Calu3 (cell line): ENCODE results near the gene PKIG. TPM values are rescaled to one million over a fixed set of nuclear protein-coding genes. Genes with fewer than 3 reads are reported as not detected.

ENCODE experiments used
- BruUV-seq: library from RNA; stranded (reverse); fragments of 400-500 nt; replicated peaks from 2 replicates; lab custom pipeline; 2021; lab: Mats Ljungman, UMichigan
- CTCF ChIA-PET: fragments of 300-600 bp; sonication (Branson Sonifier 250); formaldehyde crosslinking; loops from one replicate; lab custom pipeline; 2022; ENCODE audit warnings: antibody characterized with exemption; lab: Charles Lee
- DNase-seq: peaks from one replicate; pipeline ENCODE4 v3.0.0; 2022
- H3K27ac Mint-ChIP-seq: one replicate; pipeline ENCODE4 v1.8.0; 2022; ENCODE audit warnings: mixed read lengths; ENCODE audit not compliant: unreplicated experiment
- H3K27me3 Mint-ChIP-seq: one replicate; pipeline ENCODE4 v1.8.0; 2022; ENCODE audit warnings: mixed read lengths; ENCODE audit not compliant: unreplicated experiment
- H3K36me3 Mint-ChIP-seq: one replicate; pipeline ENCODE4 v1.8.0; 2022; ENCODE audit warnings: mild to moderate bottlenecking, moderate library complexity, mixed read lengths; ENCODE audit not compliant: insufficient read depth, unreplicated experiment
- H3K4me1 Mint-ChIP-seq: one replicate; pipeline ENCODE4 v1.8.0; 2022; ENCODE audit warnings: mild to moderate bottlenecking, low read depth, mixed read lengths; ENCODE audit not compliant: unreplicated experiment
- H3K4me3 Mint-ChIP-seq: one replicate; pipeline ENCODE4 v1.8.0; 2022; ENCODE audit warnings: mild to moderate bottlenecking, low read depth, moderate library complexity, mixed read lengths; ENCODE audit not compliant: unreplicated experiment
- H3K9me3 Mint-ChIP-seq: one replicate; pipeline ENCODE4 v1.8.0; 2022; ENCODE audit warnings: low read depth, mixed read lengths; ENCODE audit not compliant: unreplicated experiment
- intact Hi-C: fragments of 100-400 bp; cut with micrococcal nuclease; formaldehyde crosslinking; loops from one replicate; pipeline ENCODE4 v1.10.0; 2022; ENCODE audit not compliant: unreplicated experiment
- total RNA-seq: library from RNA; stranded (reverse); gene quantifications from 2 replicates; pipeline ENCODE4 v1.2.3, GENCODE V29; 2022
- TF ChIP-seq, protein P1 (sequence below): fragments of 200-600 bp; IDR thresholded peaks from one replicate; pipeline ENCODE4 v1.8.0; 2022; ENCODE audit warnings: antibody characterized with exemption; ENCODE audit not compliant: unreplicated experiment

Gene PKIG
- total RNA-seq, 1 experiment from 2014 or later, result 6.6 TPM

GRCh38 chr20:44552050-44552449 is 30.3 kb upstream of the PKIG start:
- BruUV-seq, result no TSS peak
- H3K4me1 Mint-ChIP-seq, result no peaks in the 10 kb centered on the region
- no peak overlapping the region for H3K27ac Mint-ChIP-seq
- intact Hi-C loops, result no loop called here
- H3K4me3 Mint-ChIP-seq, result no peak overlapping the region
- TF ChIP-seq, protein P1, sequence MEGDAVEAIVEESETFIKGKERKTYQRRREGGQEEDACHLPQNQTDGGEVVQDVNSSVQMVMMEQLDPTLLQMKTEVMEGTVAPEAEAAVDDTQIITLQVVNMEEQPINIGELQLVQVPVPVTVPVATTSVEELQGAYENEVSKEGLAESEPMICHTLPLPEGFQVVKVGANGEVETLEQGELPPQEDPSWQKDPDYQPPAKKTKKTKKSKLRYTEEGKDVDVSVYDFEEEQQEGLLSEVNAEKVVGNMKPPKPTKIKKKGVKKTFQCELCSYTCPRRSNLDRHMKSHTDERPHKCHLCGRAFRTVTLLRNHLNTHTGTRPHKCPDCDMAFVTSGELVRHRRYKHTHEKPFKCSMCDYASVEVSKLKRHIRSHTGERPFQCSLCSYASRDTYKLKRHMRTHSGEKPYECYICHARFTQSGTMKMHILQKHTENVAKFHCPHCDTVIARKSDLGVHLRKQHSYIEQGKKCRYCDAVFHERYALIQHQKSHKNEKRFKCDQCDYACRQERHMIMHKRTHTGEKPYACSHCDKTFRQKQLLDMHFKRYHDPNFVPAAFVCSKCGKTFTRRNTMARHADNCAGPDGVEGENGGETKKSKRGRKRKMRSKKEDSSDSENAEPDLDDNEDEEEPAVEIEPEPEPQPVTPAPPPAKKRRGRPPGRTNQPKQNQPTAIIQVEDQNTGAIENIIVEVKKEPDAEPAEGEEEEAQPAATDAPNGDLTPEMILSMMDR, result no peak
- CTCF ChIA-PET, result interaction anchor here (2.4 kb wide), 1 partner anchor 9 kb away, joined by 7 read pairs; no protein-coding TSS in a partner anchor
- H3K36me3 Mint-ChIP-seq, result no peaks in the 10 kb centered on the region
- no peak for DNase-seq
- peaks cover 39% of the 10 kb centered on the region for H3K27me3 Mint-ChIP-seq
- no peaks in the 10 kb centered on the region for H3K9me3 Mint-ChIP-seq

DNA sequence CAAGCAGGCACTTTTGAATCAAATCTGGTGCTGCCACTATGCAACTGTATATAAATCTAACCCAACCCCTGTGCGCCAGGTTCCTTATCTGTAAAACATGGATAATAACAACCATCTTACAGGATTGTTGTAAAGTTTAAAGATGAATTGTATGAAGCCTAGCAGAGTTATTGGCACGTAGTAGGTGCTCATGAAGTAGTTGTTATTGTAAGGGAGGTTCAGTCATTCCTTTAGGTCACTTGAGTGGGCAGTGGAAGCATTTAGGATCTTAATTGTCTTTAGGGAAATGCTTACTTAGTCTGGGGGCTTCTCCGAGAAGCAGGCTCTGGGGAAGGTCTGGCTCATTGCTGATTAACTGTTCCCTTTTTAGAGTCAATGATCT is 29.8 kb upstream of the PKIG start:
- DNase-seq, result no peak
- H3K27ac Mint-ChIP-seq, result no peak overlapping the region
- TF ChIP-seq, protein P1, result no peak
- H3K4me1 Mint-ChIP-seq, result no peaks in the 10 kb centered on the region
- CTCF ChIA-PET, result interaction anchor here (2.4 kb wide), 1 partner anchor 10 kb away, joined by 7 read pairs; no protein-coding TSS in a partner anchor
- no peaks in the 10 kb centered on the region for H3K36me3 Mint-ChIP-seq
- intact Hi-C loops, result no loop called here
- no peak overlapping the region for H3K4me3 Mint-ChIP-seq
- peaks cover 34% of the 10 kb centered on the region for H3K27me3 Mint-ChIP-seq
- no TSS peak for BruUV-seq
- no peaks in the 10 kb centered on the region for H3K9me3 Mint-ChIP-seq

- CTCF ChIA-PET, result interaction anchor here (1.4 to 2.4 kb wide), 2 partner anchors 10 kb away, joined by 4 to 7 read pairs; no protein-coding TSS in a partner anchor
- no peak for DNase-seq
- Mint-ChIP-seq H3K4me1 (no peaks in the 10 kb centered on the region), H3K27ac (no peak overlapping the region), H3K36me3 (no peaks in the 10 kb centered on the region), H3K9me3 (no peaks in the 10 kb centered on the region), H3K4me3 (no peak overlapping the region), H3K27me3 (peaks cover 33% of the 10 kb centered on the region)
- no TSS peak for BruUV-seq
- TF ChIP-seq, protein P1, result no peak
- intact Hi-C loops, result no loop called here
These were observed 29.1 kb upstream of the PKIG start for GRCh38 chr20:44552950-44553908.

DNA sequence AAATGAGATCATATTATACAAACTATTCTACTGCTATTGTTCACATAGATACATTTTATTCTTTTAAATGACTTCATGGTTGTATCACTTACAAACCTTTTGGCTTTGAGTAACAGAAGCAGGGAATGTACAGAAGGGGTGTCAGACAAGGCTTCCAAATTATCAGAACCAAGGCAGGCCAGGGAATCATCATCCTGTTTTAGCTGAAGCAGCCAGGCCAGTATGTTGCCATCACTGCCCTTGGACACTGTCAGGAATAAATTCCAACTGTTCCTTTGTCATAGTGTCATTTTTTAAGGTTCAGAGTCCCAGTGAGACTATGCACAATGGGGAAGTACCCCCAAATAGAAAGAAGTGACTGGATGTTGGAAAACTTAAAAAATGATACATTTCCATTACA is 23.1 kb upstream of the PKIG start:
- CTCF ChIA-PET, result no interaction called here
- Mint-ChIP-seq H3K36me3 (no peaks in the 10 kb centered on the region), H3K4me1 (no peaks in the 10 kb centered on the region), H3K4me3 (no peak overlapping the region), H3K9me3 (no peaks in the 10 kb centered on the region), H3K27ac (no peak overlapping the region), H3K27me3 (peaks cover 18% of the 10 kb centered on the region)
- DNase-seq, result no peak
- intact Hi-C loops, result no loop called here
- BruUV-seq, result no TSS peak
- TF ChIP-seq, protein P1, result no peak
